ENCODE data around the gene B3GALT4.

The B3GALT4 gene

DNA sequence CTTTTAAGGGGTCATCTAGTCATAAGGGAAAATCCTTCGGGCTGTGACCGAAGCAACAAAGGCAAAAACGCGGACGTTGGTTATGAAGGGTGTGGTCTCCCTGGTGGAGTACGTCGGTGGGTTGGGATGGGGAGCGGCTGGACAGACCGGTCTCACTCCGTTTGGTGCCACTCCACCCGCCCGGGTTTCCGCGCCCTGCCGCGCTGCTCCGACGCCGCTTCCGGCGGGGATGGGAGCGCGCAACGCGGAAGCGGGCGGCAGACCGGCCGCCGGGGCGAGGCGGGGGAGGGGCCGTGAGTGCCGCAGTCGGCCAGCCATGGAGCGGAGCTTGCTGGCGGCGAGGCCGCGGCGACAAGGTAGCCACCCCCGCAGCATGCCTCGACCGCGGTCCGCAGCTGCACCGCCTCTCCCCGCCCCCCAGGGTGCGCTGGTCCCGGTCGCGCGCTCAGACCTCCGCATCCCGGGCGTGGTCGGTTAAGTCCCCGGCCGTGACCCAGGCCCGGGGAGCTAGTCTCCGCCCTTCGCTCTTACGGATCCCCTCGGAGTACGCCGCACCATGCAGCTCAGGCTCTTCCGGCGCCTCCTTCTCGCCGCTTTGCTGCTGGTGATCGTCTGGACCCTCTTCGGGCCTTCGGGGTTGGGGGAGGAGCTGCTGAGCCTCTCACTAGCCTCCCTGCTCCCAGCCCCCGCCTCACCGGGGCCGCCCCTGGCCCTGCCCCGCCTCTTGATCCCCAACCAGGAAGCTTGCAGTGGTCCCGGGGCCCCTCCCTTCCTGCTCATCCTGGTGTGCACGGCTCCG lies at the start of gene B3GALT4 (continued):
- TF ChIP-seq, protein P1, sequence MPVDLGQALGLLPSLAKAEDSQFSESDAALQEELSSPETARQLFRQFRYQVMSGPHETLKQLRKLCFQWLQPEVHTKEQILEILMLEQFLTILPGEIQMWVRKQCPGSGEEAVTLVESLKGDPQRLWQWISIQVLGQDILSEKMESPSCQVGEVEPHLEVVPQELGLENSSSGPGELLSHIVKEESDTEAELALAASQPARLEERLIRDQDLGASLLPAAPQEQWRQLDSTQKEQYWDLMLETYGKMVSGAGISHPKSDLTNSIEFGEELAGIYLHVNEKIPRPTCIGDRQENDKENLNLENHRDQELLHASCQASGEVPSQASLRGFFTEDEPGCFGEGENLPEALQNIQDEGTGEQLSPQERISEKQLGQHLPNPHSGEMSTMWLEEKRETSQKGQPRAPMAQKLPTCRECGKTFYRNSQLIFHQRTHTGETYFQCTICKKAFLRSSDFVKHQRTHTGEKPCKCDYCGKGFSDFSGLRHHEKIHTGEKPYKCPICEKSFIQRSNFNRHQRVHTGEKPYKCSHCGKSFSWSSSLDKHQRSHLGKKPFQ (tag by site-specific recombination; IDR thresholded peaks at IDR 0.05), result 0 out of 2 replicates have a peak, but pooled peaks have one; percentile 13
- no peak for TF ChIP-seq ZNF530 (tag by site-specific recombination; IDR thresholded peaks at IDR 0.05; ENCODE audit: low read depth)
- TF ChIP-seq ZNF426 (tag by site-specific recombination; IDR thresholded peaks at IDR 0.05), result no peak
- TF ChIP-seq, protein P2, sequence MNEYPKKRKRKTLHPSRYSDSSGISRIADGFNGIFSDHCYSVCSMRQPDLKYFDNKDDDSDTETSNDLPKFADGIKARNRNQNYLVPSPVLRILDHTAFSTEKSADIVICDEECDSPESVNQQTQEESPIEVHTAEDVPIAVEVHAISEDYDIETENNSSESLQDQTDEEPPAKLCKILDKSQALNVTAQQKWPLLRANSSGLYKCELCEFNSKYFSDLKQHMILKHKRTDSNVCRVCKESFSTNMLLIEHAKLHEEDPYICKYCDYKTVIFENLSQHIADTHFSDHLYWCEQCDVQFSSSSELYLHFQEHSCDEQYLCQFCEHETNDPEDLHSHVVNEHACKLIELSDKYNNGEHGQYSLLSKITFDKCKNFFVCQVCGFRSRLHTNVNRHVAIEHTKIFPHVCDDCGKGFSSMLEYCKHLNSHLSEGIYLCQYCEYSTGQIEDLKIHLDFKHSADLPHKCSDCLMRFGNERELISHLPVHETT (tag by site-specific recombination; IDR thresholded peaks at IDR 0.05), result no peak
- TF ChIP-seq, protein P3, sequence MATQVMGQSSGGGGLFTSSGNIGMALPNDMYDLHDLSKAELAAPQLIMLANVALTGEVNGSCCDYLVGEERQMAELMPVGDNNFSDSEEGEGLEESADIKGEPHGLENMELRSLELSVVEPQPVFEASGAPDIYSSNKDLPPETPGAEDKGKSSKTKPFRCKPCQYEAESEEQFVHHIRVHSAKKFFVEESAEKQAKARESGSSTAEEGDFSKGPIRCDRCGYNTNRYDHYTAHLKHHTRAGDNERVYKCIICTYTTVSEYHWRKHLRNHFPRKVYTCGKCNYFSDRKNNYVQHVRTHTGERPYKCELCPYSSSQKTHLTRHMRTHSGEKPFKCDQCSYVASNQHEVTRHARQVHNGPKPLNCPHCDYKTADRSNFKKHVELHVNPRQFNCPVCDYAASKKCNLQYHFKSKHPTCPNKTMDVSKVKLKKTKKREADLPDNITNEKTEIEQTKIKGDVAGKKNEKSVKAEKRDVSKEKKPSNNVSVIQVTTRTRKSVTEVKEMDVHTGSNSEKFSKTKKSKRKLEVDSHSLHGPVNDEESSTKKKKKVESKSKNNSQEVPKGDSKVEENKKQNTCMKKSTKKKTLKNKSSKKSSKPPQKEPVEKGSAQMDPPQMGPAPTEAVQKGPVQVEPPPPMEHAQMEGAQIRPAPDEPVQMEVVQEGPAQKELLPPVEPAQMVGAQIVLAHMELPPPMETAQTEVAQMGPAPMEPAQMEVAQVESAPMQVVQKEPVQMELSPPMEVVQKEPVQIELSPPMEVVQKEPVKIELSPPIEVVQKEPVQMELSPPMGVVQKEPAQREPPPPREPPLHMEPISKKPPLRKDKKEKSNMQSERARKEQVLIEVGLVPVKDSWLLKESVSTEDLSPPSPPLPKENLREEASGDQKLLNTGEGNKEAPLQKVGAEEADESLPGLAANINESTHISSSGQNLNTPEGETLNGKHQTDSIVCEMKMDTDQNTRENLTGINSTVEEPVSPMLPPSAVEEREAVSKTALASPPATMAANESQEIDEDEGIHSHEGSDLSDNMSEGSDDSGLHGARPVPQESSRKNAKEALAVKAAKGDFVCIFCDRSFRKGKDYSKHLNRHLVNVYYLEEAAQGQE (tag by site-specific recombination; IDR thresholded peaks at IDR 0.05), result no peak
- peak; percentile 17; the same call in 1 of the 2 replicates for TF ChIP-seq ZNF146 (tag by site-specific recombination; IDR thresholded peaks at IDR 0.05)
- TF ChIP-seq ZNF24 (tag by site-specific recombination; IDR thresholded peaks at IDR 0.05), result peak; percentile 50; the same call in 1 of the 2 replicates
- TF ChIP-seq ZFP3 (tag by site-specific recombination; IDR thresholded peaks at IDR 0.05; ENCODE audit: low read depth), result no peak
- TF ChIP-seq ZFP37 (tag by site-specific recombination; IDR thresholded peaks at IDR 0.05), result peak; percentile 35; the same call in 1 of the 2 replicates
- no peak for TF ChIP-seq ZNF792 (tag by site-specific recombination; IDR thresholded peaks at IDR 0.05)
- TF ChIP-seq ZNF677 (tag by site-specific recombination; IDR thresholded peaks at IDR 0.05), result no peak
- TF ChIP-seq, protein P4, sequence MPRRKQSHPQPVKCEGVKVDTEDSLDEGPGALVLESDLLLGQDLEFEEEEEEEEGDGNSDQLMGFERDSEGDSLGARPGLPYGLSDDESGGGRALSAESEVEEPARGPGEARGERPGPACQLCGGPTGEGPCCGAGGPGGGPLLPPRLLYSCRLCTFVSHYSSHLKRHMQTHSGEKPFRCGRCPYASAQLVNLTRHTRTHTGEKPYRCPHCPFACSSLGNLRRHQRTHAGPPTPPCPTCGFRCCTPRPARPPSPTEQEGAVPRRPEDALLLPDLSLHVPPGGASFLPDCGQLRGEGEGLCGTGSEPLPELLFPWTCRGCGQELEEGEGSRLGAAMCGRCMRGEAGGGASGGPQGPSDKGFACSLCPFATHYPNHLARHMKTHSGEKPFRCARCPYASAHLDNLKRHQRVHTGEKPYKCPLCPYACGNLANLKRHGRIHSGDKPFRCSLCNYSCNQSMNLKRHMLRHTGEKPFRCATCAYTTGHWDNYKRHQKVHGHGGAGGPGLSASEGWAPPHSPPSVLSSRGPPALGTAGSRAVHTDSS (tag by site-specific recombination; IDR thresholded peaks at IDR 0.05), result peak; percentile 33; the same call in 1 of the 2 replicates
- no peak for TF ChIP-seq ZNF23 (tag by site-specific recombination; IDR thresholded peaks at IDR 0.05; ENCODE audit: borderline replicate concordance)
- no peak for TF ChIP-seq HOXC10 (CRISPR knock-in tag; IDR thresholded peaks at IDR 0.05)
- no peak; the same call in 1 of the 2 replicates for TF ChIP-seq MYNN (tag by site-specific recombination; IDR thresholded peaks at IDR 0.05; ENCODE audit: borderline replicate concordance)
- TF ChIP-seq, protein P5, sequence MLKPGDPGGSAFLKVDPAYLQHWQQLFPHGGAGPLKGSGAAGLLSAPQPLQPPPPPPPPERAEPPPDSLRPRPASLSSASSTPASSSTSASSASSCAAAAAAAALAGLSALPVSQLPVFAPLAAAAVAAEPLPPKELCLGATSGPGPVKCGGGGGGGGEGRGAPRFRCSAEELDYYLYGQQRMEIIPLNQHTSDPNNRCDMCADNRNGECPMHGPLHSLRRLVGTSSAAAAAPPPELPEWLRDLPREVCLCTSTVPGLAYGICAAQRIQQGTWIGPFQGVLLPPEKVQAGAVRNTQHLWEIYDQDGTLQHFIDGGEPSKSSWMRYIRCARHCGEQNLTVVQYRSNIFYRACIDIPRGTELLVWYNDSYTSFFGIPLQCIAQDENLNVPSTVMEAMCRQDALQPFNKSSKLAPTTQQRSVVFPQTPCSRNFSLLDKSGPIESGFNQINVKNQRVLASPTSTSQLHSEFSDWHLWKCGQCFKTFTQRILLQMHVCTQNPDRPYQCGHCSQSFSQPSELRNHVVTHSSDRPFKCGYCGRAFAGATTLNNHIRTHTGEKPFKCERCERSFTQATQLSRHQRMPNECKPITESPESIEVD (tag by site-specific recombination; IDR thresholded peaks at IDR 0.05), result no peak
- peak; percentile 94 for TF ChIP-seq ZNF610 (tag by site-specific recombination; IDR thresholded peaks at IDR 0.05; ENCODE audit: borderline replicate concordance)
- TF ChIP-seq YY2 (tag by site-specific recombination; IDR thresholded peaks at IDR 0.05), result no peak
- TF ChIP-seq, protein P6, sequence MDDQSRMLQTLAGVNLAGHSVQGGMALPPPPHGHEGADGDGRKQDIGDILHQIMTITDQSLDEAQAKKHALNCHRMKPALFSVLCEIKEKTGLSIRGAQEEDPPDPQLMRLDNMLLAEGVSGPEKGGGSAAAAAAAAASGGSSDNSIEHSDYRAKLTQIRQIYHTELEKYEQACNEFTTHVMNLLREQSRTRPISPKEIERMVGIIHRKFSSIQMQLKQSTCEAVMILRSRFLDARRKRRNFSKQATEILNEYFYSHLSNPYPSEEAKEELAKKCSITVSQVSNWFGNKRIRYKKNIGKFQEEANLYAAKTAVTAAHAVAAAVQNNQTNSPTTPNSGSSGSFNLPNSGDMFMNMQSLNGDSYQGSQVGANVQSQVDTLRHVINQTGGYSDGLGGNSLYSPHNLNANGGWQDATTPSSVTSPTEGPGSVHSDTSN (CRISPR knock-in tag; IDR thresholded peaks at IDR 0.05), result peak; percentile 89
- peak; percentile 72 for TF ChIP-seq ZNF596 (tag by site-specific recombination; IDR thresholded peaks at IDR 0.05)
- TF ChIP-seq ZEB2 (tag by site-specific recombination; IDR thresholded peaks at IDR 0.05), result peak; percentile 95
- no peak for TF ChIP-seq ZNF19 (tag by site-specific recombination; IDR thresholded peaks at IDR 0.05; ENCODE audit: low read depth)
- peak; percentile 96 for TF ChIP-seq ZBTB20 (tag by site-specific recombination; IDR thresholded peaks at IDR 0.05)
- no peak for TF ChIP-seq ZNF132 (tag by site-specific recombination; IDR thresholded peaks at IDR 0.05; ENCODE audit: borderline replicate concordance)
- peak; percentile 41 for TF ChIP-seq ZNF335 (tag by site-specific recombination; conservative IDR thresholded peaks at IDR 0.05)
